GM18507 (cell line): ENCODE measurements around the gene CDH23.

Experiments used
- DNase-seq: peaks from one replicate; pipeline ENCODE4 v3.0.0; 2011; ENCODE audit warnings: low read depth; ENCODE audit not compliant: insufficient read length; ENCODE audit errors: extremely low spot score
- FAIRE-seq: peaks from 2 replicates; lab custom pipeline; 2011; peaks lifted over from hg19 to GRCh38; lab: Jason Lieb, UNC

Gene CDH23

GRCh38 chr10:71712572-71713134 is 315.9 kb downstream of the CDH23 start:
- DNase-seq (no peak), FAIRE-seq (no peak)

GRCh38 chr10:71713135-71714030 is 316.7 kb downstream of the CDH23 start:
- DNase-seq = no peak
- FAIRE-seq = peak; percentile 54

DNA sequence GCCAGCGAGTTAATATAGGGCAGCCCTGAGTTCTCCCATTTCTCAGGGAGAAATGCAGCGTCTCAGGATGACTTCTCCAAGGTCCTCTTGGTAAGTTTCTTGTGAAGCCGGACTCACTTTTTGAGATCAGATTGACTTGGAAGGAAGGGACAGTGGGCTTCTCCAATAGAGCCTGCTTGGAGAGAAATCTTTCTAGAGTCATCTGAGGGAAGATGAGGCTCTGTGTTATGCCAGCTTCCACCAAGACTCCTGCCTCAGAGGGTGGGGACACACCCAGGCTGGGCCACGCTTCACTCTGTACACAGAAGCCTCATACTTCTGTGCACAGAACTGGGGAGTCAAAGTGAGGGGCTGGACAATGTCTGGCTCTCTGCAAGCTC is 317.3 kb downstream of the CDH23 start:
- FAIRE-seq = no peak
- DNase-seq = no peak

DNA sequence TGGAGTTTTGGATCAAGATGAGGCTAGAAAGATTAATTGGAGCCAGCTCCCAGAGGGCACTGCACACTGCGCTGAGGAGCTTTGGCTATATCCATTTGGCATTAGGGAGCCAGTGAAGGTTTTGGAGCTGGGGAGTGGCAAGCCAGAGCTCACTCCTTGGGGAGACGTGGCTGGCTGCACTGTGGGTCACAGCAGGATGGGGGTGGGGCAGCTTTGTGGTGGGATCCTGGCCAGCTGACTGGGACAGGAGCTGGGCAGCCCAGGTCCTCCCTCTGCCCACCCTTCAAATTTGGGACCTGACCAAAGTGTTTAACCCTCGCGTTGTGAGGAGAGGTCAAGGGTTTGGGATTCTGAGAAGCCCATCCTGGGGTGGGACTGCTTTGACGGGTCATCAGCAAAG is 317.9 kb downstream of the CDH23 start:
- FAIRE-seq (no peak), DNase-seq (no peak)

DNA sequence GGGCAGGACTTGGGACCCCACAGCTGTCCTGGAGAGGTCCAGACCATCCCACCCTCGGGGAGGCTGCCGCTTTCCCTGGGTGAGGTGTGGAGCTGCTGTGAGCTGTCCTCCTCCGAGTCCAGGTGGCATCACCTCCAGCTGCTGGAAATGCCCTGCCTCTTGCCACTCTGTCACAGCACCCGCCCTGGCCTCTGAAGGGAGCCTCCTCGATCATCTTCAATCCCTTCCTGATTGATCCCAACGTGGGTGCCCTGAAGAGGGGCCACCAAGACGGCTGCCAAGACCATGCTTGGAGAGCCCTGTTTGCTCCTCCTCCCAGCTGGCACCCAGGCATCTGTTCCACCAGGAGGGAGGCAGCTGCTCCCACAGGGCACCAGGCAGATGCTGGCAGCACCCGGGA is 318.3 kb downstream of the CDH23 start:
- DNase-seq (no peak), FAIRE-seq (no peak)

GRCh38 chr10:71715860-71716259 is 319.1 kb downstream of the CDH23 start:
- no peak for DNase-seq
- FAIRE-seq = no peak

- no peak for FAIRE-seq
- DNase-seq = no peak
These were observed 319.7 kb downstream of the CDH23 start for GRCh38 chr10:71716426-71716825.

- FAIRE-seq = no peak
- DNase-seq = no peak
These were observed 320.3 kb downstream of the CDH23 start for GRCh38 chr10:71717056-71717455.

DNA sequence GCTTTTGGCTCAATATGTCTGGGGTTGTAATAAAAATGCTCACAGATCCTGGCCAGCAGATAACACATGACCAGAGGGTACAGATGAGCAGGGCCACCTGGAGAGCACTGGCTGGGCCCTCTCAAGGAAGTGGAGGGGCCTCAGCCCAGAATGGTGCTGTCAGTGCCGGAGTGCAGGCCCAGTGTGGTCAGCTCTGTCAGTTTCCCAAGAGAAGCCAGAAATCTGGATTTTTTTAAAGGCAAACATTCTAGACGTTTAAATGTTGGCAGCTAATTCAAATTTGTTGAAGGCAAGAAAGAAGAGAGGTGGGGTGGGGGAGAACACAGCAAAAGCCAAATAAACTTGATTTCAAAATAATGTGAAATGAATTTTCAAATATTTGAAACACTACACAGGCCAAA is 320.8 kb downstream of the CDH23 start:
- FAIRE-seq = no peak
- DNase-seq = no peak

GRCh38 chr10:71718165-71718698 is 321.5 kb downstream of the CDH23 start:
- FAIRE-seq = no peak
- DNase-seq = no peak

GRCh38 chr10:71719042-71719441 is 322.3 kb downstream of the CDH23 start:
- DNase-seq (no peak), FAIRE-seq (no peak)

DNA sequence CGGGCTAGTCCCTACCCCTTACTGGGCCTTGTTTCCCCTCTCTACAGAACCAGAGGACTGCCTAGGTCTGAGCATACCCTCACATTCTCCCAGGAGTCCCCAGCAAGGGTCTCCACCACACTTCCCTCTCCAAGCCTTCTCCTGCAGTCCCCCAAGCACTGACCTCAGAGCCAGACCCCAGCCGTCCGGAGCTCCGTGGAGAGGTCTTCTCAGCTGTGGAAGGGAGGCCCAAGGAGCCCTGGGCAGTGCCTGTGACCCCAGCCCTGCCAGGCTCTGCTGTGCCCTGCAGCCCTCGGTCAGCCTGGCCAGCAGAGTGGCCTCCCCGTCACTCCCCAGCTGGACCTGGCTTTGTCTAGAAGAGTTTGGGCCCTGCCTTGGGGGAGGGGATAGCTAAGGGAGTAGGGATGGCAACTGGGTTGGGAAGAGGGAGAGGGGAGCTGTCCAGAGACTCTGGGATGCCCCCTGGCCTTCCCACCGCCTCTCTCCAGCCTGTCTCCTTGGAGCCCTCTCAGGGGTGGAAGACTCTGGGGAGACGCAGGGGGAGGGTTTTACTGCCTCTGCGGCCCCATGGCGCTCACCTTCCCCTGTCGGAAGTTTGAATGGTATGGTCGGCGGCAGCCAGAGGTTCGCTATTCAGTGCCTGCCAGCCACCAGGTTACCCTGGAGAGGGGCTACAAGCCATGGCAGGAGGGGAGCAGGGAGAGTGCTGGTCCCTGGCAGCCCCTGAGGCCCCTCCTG is 322.9 kb downstream of the CDH23 start, which contains the start of gene C10orf105:
C10orf105 (minus strand) TSS at position 315 of the 738 bp plus-strand sequence. CDS start 3,441 bp downstream, outside the sequence.
- DNase-seq = no peak

GRCh38 chr10:71720288-71720687 is 323.6 kb downstream of the CDH23 start:
- no peak for FAIRE-seq
- no peak for DNase-seq

More for the DNA sequence above, 322.9 kb downstream of the CDH23 start, which contains the start of gene C10orf105:
- no peak for FAIRE-seq

- FAIRE-seq (no peak), DNase-seq (no peak)
These were observed 324.6 kb downstream of the CDH23 start for GRCh38 chr10:71721313-71721712.

- DNase-seq (no peak), FAIRE-seq (no peak)
These were observed 326.1 kb downstream of the CDH23 start for GRCh38 chr10:71722849-71723248.

- DNase-seq = no peak
- no peak for FAIRE-seq
These were observed 326.6 kb downstream of the CDH23 start for GRCh38 chr10:71723311-71723710.

DNA sequence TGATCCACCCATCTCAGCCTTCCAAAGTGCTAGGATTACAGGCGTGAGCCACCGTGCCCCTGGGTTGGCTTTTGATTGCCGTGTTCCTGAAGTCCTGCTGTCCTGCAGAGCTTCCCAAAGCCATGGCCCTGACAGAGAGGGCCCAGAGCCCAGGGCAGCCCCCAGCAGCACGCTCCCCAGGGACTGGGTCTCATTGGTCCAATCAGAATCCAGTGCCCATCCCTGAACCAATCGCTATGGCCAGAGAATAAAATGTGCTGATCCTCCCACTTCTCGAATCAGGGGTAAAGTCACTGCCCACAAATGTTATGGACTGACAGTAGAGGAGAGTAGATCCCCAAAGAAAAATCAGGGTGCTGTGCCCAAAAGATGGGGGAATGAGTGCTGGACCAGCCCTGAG is 327.8 kb downstream of the CDH23 start:
- FAIRE-seq = no peak
- DNase-seq = no peak

- FAIRE-seq (no peak), DNase-seq (no peak)
These were observed 328.5 kb downstream of the CDH23 start for GRCh38 chr10:71725249-71725648.

- DNase-seq (no peak), FAIRE-seq (peak; percentile 68)
These were observed 329.4 kb downstream of the CDH23 start for GRCh38 chr10:71725998-71726579.
